GM18502 (cell line): Measurements from ENCODE around the gene RBM18.

ENCODE experiments used
- ATAC-seq: cut with Tn5 transposase; IDR thresholded peaks from one replicate; pipeline ENCODE4 v1.9.1; 2021; ENCODE audit warnings: mild to moderate bottlenecking; ENCODE audit not compliant: unreplicated experiment, poor library complexity

Gene RBM18

DNA sequence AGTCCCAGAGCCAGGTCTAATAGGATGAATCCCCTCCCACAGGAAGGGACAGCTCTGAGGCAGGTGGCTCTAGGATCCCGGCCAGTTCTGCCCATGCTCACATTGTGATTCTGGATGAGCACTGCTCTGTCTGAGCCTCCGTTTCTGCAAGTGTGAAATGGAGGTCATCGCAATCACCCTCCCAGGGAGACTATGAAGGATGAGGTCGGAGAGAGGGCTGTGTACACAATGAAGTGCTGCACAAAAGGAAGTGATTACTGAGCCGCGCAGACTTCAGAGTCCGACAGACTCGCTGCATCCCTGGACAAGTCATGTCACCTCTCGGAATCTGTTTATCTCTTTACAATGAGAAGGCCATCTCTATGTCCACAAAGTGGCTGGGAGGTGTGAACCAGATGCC, 57.5 kb downstream of the RBM18 start:
- no peak for ATAC-seq

GRCh38 chr9:122206118-122207046, 58.3 kb downstream of the RBM18 start:
- no peak for ATAC-seq

DNA sequence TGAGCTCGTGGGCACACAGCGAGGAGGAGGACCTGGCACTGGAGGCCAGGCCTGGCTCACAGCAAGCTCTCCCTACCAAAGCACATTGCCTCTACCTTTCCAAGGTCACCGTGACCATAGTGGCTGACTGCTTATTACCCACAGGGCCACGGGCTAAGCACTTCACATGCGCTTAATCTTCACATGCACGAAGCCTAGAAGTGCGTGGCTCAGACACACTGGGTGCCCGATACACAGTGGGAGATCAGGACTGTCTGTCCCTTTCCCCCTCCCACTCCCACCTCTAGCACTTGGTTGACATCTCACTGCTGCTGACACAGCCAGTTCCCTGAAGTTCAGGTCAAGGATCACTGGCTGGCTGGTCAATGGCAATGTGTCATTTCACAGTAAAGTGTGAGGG, 59.5 kb downstream of the RBM18 start:
- ATAC-seq: no peak

DNA sequence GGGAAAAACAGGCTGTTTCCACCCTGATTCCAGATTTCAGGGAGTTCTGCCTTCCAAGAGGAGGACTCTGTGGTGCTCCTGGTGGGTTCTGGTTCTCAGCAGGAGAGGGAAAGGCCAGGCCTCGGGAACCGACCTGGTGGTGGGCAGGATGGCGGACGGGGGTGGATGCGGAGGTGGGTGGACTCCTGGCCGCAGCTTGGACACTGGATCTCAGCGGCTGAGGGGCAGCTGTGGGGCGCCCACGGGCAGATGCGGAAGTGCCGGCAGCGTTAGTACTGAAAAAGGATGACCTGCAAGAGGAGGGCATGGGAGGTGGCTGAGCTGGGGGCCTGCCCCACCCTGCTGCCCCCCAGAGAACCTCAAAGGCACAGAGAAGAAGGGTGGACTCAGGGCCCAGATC, 60.1 kb downstream of the RBM18 start:
- ATAC-seq: no peak

DNA sequence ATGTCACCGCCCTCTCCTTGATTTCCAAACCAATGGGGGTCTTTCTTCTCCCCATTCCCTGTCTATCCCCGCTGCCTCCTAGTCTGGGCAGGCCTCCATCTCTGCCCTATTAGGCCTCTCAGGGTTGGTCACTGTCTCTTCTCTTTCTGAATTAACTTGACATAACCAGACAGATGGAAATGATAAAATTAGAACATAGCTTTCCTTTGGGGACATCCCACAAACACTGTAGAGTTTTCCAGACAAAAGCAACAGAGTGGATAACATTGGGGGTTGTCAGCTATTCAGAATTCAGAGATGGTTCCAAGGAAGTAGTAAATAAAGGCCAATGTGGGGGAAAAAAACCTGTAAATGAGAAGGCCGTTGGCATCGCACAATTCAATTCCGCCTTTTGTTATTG, 60.6 kb downstream of the RBM18 start:
- ATAC-seq: no peak

- no peak for ATAC-seq
Observed at GRCh38 chr9:122202111-122202510, 62.5 kb downstream of the RBM18 start.

DNA sequence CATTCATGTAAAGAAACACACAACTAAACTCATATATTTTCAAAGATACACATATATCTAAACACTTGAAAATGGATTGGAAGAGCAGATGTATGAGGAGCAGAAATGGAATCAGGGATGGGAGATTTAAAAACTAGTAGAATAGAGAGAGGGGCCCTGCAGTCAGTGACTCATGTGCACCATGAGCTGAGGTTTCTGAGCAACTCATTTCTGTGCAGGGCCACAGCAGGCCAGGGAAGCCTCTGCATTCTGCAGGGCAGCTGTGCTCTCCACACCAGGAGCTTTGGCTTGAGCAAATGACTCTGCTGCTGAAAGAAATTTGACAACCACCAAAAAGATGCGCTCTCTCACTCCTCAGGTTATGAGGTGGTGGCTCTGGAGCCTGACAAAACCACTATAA, 63.0 kb downstream of the RBM18 start:
- no peak for ATAC-seq

GRCh38 chr9:122200960-122201595, 63.6 kb downstream of the RBM18 start:
- ATAC-seq: no peak

- ATAC-seq: no peak
Observed at GRCh38 chr9:122197882-122198281, 66.8 kb downstream of the RBM18 start.

GRCh38 chr9:122197426-122197825, 67.2 kb downstream of the RBM18 start:
- no peak for ATAC-seq

DNA sequence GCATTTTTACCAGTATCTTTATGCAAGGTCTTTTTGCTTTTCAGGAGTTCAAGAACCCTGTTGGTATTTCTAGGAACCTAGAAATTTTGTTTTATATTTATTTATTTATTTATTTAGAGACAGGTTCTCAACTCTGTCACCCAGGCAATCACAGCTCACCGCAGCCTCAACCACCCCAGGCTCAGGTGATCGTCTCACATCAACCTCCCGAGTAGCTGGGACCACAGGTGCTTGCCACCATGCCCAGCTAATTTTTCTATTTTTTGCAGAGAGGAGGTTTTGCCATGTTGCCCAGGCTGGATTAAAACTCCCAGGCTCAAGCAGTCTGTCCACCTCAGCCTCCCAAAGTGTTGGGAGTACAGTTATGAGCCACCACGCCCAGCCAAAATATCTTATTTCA, 68.8 kb downstream of the RBM18 start:
- no peak for ATAC-seq

GRCh38 chr9:122193651-122194050, 71.0 kb downstream of the RBM18 start:
- no peak for ATAC-seq

GRCh38 chr9:122192914-122193525, 71.6 kb downstream of the RBM18 start:
- no peak for ATAC-seq

DNA sequence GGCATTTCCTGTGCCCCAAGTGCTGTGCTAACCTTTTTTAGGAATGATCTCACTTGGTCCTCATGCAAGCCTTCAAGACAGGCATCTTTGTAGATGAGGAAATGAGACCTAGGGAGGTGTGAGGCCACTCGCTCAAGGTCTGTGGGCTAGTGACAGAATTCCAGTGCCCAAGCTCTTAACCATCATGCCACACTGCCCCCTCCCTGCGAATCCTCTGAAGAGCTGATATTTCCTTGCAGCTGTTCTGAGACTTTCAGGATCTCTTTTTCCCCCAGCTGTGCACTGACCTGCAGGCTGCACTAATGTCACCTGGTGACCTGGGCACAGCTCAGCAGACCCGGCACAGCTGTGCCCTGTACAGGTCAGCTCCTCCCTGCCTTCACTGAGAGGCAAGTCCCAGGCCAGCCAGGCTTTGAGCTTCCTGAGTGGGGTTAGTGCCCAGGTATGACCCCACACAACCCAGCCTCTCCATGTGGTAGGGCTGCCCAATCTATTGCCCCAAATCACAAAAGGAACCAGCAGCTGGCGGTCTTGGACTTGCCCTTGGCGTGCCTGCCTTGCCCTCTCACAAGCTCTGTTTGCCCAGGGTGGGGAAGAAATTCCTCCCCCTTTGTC, 72.3 kb downstream of the RBM18 start:
- ATAC-seq: no peak

DNA sequence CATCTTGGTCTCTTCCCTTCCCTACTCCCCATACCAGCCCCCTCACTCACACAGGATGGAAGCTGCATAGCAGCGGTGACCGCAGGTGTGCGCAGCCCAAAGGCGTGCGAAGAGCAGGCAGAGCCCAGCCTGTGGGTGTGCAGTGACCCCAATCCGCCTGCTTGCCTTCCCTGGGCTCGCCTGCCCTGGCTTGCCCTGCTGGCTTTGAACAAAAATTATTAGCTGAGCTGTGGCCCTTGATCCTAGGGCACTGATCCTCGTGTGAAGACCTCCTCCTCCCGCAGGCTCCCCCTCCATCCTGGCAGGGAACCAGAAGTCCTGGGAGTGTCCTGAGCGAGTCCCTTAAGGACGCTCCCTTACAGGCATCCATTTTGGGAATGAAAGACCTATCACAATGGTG, 73.1 kb downstream of the RBM18 start:
- ATAC-seq: no peak

GRCh38 chr9:122190597-122191381, 73.9 kb downstream of the RBM18 start:
- no peak for ATAC-seq

DNA sequence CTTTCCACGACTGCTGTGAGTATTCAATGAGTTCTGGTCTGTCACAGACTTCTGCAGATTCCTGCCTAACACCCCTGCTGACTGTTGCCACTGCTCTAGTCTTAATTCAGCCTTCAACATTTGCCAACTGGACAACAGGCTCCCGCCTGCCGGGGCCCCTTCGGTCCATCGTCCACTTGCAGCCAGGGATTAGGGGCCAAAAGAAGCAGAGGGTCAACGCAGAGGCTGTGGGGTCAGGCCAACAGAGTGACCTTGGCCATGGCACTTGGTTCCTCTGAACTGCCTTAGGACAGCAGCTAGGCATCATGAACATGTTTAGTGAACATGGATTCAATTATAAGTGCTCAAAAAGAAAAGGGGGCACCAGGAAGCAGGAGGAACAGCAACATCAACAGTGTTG, 76.3 kb downstream of the RBM18 start:
- ATAC-seq: no peak
